ENCODE data around the gene ALDH1L2.

Gene ALDH1L2

GRCh38 chr12:105084251-105085250 lies at the start of gene ALDH1L2:
Gene ALDH1L2 (minus strand): TSS chr12:105084458. CDS start chr12:105084436, 22 bp downstream.
- CTCF ChIA-PET, result no interaction called here
- peak; percentile 67 for DNase-seq
- H3K4me1 Mint-ChIP-seq, result peaks cover 10% of the 10 kb centered on the region
- H3K9me3 Mint-ChIP-seq, result no peaks in the 10 kb centered on the region
- H3K36me3 Mint-ChIP-seq, result no peaks in the 10 kb centered on the region
- peaks cover 39% of the 10 kb centered on the region for H3K27me3 Mint-ChIP-seq
- no peak within 1 kb of the TSS for H3K27ac Mint-ChIP-seq
- H3K4me3 Mint-ChIP-seq, result peak within 1 kb of the TSS; percentile 66

DNA sequence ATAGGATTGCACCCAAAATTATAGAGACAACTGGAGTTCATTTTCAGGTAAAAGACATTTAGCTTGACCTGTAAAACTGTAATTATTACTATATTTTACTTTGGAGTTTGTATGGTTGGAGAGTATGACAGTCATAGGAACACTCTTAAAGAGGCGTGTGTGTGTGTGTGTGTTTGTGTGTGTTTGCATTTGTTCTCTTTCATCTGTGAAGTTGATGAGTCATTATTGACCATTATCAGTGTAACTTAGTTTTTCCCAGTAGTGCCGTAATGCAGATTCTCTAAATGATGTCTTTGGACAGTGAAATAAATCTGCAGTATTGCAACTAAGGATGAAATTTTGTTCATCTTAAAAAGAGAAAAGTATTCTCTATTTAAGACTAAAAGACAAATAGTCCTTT lies 36.3 kb upstream of the ALDH1L2 start:
- Mint-ChIP-seq H3K36me3 (peaks cover 50% of the 10 kb centered on the region), H3K9me3 (no peaks in the 10 kb centered on the region), H3K27me3 (no peaks in the 10 kb centered on the region), H3K27ac (no peak overlapping the region), H3K4me1 (no peaks in the 10 kb centered on the region), H3K4me3 (no peak overlapping the region)
- no peak for DNase-seq
- CTCF ChIA-PET, result interaction anchor here (0.9 kb wide), 1 partner anchor 59 kb away, joined by 3 read pairs; no protein-coding TSS in a partner anchor

- Mint-ChIP-seq H3K4me1 (peaks cover 12% of the 10 kb centered on the region), H3K9me3 (no peaks in the 10 kb centered on the region), H3K4me3 (no peak overlapping the region), H3K27ac (no peak overlapping the region), H3K36me3 (peaks cover 57% of the 10 kb centered on the region), H3K27me3 (no peaks in the 10 kb centered on the region)
- CTCF ChIA-PET, result no interaction called here
- no peak for DNase-seq
Measured at GRCh38 chr12:105116969-105117368, 32.7 kb upstream of the ALDH1L2 start.

GRCh38 chr12:105113094-105113493 lies 28.8 kb upstream of the ALDH1L2 start:
- no peak overlapping the region for H3K4me3 Mint-ChIP-seq
- H3K9me3 Mint-ChIP-seq, result no peaks in the 10 kb centered on the region
- peaks cover 40% of the 10 kb centered on the region for H3K4me1 Mint-ChIP-seq
- CTCF ChIA-PET, result no interaction called here
- DNase-seq, result no peak
- no peaks in the 10 kb centered on the region for H3K27me3 Mint-ChIP-seq
- no peak overlapping the region for H3K27ac Mint-ChIP-seq
- peaks cover 51% of the 10 kb centered on the region for H3K36me3 Mint-ChIP-seq

DNA sequence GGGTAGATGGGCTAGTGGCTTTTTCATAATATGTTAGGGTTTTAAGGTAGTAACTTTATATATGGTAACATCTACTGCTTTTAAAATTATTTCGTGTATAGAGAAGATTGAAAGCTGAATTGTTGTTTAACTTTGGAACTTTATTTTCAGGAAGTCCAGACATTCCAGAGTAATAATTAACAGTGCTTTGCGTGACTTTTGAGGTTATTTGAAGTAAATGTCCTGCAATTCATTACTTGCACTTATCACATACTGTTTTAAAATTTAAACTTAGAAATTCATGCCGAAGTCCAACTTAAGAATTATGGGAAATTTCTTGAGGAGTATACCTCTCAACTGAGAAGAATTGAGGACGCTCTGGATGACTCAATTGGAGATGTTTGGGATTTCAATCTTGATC lies 26.6 kb upstream of the ALDH1L2 start:
- Mint-ChIP-seq H3K4me1 (peaks cover 50% of the 10 kb centered on the region), H3K27me3 (peaks cover 12% of the 10 kb centered on the region), H3K27ac (no peak overlapping the region), H3K4me3 (no peak overlapping the region), H3K9me3 (no peaks in the 10 kb centered on the region), H3K36me3 (peaks cover 37% of the 10 kb centered on the region)
- DNase-seq, result no peak
- CTCF ChIA-PET, result no interaction called here

DNA sequence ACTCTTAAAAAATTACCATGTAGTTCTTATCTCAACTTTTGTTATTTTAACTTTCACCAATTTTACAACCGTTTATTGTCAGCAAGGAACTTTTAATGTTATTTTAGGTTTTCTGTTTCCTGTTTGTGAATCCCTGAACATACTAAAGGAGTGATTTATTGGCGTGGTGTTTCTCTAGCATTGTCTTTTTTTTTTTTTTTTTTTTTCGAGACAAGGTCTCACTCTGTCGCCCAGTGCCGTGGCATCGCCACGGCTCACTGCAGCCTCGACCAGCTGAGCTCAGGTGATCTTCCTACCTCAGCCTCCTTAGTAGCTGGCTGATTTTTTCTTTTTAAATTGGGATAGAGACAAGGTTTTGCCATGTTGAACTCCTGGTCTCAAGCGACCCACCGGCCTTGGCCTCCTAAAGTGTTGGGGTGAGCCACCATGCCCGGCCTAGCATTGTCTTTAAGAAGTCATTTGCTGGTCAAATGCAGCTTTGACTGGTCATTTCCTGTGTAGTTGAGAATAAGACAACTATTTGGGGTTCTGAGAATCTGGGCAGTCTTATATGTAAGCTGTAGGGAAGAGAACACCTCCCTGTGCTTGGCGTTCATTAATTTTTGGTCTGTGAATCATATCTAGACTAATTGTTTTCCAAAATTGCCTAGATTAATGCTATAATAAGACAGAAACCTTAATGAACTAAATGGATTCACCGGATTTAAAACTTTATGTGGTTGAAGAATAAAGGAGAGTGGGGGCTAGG lies 25.4 kb upstream of the ALDH1L2 start:
- Mint-ChIP-seq H3K36me3 (peaks cover 32% of the 10 kb centered on the region), H3K27ac (peak overlapping the region; percentile 99), H3K4me1 (peaks cover 50% of the 10 kb centered on the region), H3K27me3 (peaks cover 16% of the 10 kb centered on the region), H3K9me3 (peaks cover 4% of the 10 kb centered on the region), H3K4me3 (peak overlapping the region; percentile 95)
- CTCF ChIA-PET, result no interaction called here
- DNase-seq, result no peak

- Mint-ChIP-seq H3K27ac (peak within 1 kb of the TSS; percentile 99), H3K4me1 (peaks cover 43% of the 10 kb centered on the region), H3K27me3 (peaks cover 16% of the 10 kb centered on the region), H3K36me3 (peaks cover 19% of the 10 kb centered on the region), H3K9me3 (peaks cover 4% of the 10 kb centered on the region), H3K4me3 (peak within 1 kb of the TSS; percentile 95)
- CTCF ChIA-PET, result interaction anchor here (1.4 kb wide), 1 partner anchor 726 kb away, joined by 3 read pairs; no protein-coding TSS in a partner anchor
- DNase-seq, result peak; percentile 95
Measured at GRCh38 chr12:105107494-105108371, 23.5 kb upstream of the ALDH1L2 start, which contains the start of gene WASHC4. Gene WASHC4 (plus strand): TSS chr12:105107731. CDS start chr12:105107801, 70 bp downstream.

DNA sequence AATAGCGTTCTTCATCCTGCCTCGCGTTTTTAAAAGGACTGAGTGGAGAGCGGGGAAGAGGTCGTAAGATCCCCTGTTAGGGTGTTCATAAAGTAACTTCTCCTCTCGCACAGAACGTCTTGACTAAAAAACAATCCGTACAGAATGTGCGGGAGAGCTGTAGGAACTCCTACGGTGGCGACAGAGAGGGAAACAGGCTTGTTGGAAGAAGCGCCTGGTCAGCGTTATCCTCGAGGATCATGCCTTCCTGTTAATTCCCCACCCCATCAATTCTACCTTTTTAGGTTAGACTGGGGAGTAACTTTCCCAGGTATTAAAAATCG lies 22.9 kb upstream of the ALDH1L2 start:
- CTCF ChIA-PET, result no interaction called here
- H3K36me3 Mint-ChIP-seq, result peaks cover 14% of the 10 kb centered on the region
- H3K27ac Mint-ChIP-seq, result peak overlapping the region; percentile 99
- H3K9me3 Mint-ChIP-seq, result peaks cover 4% of the 10 kb centered on the region
- no peak for DNase-seq
- H3K4me1 Mint-ChIP-seq, result peaks cover 40% of the 10 kb centered on the region
- peaks cover 19% of the 10 kb centered on the region for H3K27me3 Mint-ChIP-seq
- peak overlapping the region; percentile 95 for H3K4me3 Mint-ChIP-seq

DNA sequence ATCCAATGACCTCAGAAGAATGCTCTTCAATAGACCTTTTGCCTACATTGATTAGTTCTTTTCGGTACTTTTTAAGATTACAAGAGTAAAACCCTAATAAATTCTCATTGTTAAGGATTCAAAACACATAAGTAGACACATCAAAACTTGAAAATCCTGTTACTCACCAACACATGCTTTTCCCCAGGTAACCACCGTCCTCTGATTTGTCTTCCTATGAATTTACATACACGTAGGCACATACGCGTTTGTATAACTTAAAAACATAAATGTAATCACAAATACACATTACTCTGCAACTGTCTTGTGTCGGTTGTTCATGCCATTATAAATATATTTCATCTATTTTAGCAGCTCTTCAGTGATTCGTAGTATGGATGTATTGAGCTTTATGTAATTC lies 22.4 kb upstream of the ALDH1L2 start:
- H3K9me3 Mint-ChIP-seq, result peaks cover 4% of the 10 kb centered on the region

DNA sequence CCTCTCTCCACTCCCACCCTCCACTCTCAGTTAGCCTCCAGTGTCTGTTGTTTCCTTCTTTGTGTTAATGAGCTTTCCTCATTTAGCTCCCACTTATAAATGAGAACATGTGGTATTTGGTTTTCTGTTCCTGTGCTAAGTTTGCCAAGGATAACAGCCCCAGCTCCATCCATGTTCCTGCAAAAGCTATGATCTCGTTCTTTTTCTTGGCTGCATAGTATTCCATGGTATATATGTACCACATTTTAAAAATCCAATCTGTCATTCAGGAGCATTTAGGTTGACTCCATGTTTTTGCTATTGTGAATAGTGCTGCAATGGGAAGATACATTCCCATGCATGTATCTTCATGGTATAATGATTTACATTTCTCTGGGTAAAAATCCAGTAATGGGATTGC lies 20.5 kb upstream of the ALDH1L2 start:
- peaks cover 25% of the 10 kb centered on the region for H3K4me1 Mint-ChIP-seq
- H3K27me3 Mint-ChIP-seq, result peaks cover 27% of the 10 kb centered on the region
- H3K9me3 Mint-ChIP-seq, result peaks cover 4% of the 10 kb centered on the region
- no peak overlapping the region for H3K4me3 Mint-ChIP-seq
- H3K36me3 Mint-ChIP-seq, result peaks cover 4% of the 10 kb centered on the region
- no peak for DNase-seq
- CTCF ChIA-PET, result no interaction called here
- no peak overlapping the region for H3K27ac Mint-ChIP-seq

More for the DNA sequence above, 22.4 kb upstream of the ALDH1L2 start:
- no peak for DNase-seq
- Mint-ChIP-seq H3K27me3 (peaks cover 20% of the 10 kb centered on the region), H3K36me3 (peaks cover 10% of the 10 kb centered on the region), H3K4me1 (peaks cover 36% of the 10 kb centered on the region), H3K27ac (peak overlapping the region; percentile 99), H3K4me3 (peak overlapping the region; percentile 95)
- CTCF ChIA-PET, result no interaction called here

DNA sequence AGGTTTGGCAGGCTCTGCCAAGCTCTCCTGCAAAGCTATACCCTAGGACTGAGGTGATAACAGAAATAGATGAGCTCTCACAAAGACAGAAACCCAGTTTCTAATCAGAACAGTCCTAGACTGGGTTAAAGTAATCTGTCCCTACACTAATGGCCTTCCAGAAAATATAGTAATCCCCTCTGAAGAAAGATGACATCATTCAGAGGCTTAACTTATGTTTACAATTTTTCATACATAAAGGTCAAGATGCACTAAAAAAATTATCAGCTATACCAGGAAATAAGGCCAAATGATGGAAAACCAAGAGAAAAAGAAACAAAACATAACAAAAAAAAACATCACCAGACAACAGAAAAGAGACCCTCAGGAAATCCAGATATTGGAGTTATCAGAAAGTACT lies 18.4 kb upstream of the ALDH1L2 start:
- Mint-ChIP-seq H3K4me3 (no peak overlapping the region), H3K27me3 (peaks cover 44% of the 10 kb centered on the region), H3K27ac (no peak overlapping the region), H3K4me1 (peaks cover 10% of the 10 kb centered on the region), H3K36me3 (no peaks in the 10 kb centered on the region), H3K9me3 (peaks cover 4% of the 10 kb centered on the region)
- no peak for DNase-seq
- CTCF ChIA-PET, result no interaction called here

GRCh38 chr12:105100998-105101397 lies 16.7 kb upstream of the ALDH1L2 start:
- H3K36me3 Mint-ChIP-seq, result peaks cover 2% of the 10 kb centered on the region
- H3K4me3 Mint-ChIP-seq, result no peak overlapping the region
- no peaks in the 10 kb centered on the region for H3K4me1 Mint-ChIP-seq
- H3K9me3 Mint-ChIP-seq, result peaks cover 9% of the 10 kb centered on the region
- no peak for DNase-seq
- CTCF ChIA-PET, result no interaction called here
- no peak overlapping the region for H3K27ac Mint-ChIP-seq
- peaks cover 40% of the 10 kb centered on the region for H3K27me3 Mint-ChIP-seq

DNA sequence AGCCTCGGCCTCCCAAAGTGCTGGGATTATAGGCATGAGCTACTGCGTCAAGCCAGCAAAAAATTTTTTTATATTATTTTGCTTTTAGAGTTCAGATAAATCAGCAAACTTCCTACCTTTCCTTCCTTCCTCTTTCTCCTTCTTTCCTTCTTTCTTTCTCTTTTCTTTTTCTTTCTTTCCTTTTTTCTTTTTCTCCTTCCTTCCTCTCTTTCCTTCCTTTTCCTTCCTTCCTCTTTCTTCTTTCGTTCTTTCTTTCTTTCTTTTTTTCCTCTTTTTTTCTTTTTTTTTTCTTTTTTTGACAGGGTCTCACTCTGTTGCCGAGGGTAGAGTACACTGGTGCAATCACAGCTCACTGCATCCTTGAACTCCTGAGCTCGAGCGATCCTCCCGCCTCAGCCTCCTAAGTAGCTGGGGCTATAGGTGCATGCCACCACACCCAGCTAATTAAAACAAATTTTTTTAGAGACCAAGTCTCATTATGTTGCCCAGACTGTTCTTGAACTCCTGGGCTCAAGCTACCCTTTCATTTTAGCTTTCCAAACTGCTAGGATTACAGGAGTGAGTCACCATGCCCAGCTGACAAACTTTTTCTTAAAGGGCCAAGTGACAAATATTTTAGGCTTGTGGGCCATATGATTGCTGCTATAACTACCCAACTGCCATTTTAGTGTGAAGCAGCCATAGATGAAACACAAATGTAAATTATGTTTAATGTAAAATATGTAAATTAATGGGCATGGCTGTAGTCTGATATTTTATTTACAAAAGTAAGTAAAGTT lies 16.1 kb upstream of the ALDH1L2 start:
- CTCF ChIA-PET, result no interaction called here
- Mint-ChIP-seq H3K4me1 (no peaks in the 10 kb centered on the region), H3K27me3 (peaks cover 40% of the 10 kb centered on the region), H3K36me3 (peaks cover 2% of the 10 kb centered on the region), H3K9me3 (peaks cover 14% of the 10 kb centered on the region), H3K4me3 (no peak overlapping the region), H3K27ac (peak overlapping the region; percentile 43)
- no peak for DNase-seq
